Testis (tissue), 2 donors: ENCODE measurements around the gene EMC10.

Experiments used
- POLR2A ChIP-seq: fragments of 450-650 bp; IDR thresholded peaks from one replicate; pipeline ENCODE4 v1.6.1; 2017; ENCODE audit warnings: antibody characterized with exemption, mild to moderate bottlenecking, moderate library complexity
- TF ChIP-seq, protein P1 (sequence below), 3 experiments: fragments of 450-650 bp in 2 of 3; fragments of 200-600 bp in 1 of 3; sonication (generic) in 1 of 3; IDR thresholded peaks; one replicate each; pipeline ENCODE4 v1.5.1; 2016 to 2019; ENCODE audit warnings: antibody characterized with exemption in 3 of 3, mild to moderate bottlenecking in 2 of 3, moderate library complexity in 1 of 3

DNA sequence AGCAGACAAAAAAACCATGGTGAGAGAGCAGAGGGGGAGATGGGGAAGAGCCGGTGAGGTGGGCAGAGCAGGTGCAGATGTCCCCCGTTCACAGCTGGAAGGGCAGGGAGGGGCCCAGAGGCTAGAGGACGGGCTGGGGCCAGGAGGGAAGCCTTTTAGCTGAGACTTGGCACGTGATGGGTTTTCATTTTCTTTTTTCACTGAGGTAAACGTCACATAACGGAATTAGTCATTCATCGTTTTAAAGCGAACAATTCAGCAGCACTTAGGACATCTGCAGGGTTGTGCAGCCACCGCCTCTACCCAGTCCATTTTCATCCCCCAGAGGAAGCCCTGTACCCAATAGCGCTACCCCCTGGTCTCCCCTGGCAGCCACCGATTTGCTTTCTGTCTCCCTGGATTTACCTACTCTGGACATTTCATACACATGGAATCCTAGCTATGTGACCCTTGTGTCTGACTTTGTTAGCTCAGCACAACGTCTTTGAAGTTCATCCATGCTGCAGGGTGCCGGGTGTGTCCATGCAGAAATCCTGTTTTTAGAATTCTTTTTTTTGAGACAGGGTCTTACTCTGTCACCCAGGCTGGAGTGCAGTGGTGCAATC is 16.0 kb upstream of the EMC10 start:
- TF ChIP-seq, protein P1, sequence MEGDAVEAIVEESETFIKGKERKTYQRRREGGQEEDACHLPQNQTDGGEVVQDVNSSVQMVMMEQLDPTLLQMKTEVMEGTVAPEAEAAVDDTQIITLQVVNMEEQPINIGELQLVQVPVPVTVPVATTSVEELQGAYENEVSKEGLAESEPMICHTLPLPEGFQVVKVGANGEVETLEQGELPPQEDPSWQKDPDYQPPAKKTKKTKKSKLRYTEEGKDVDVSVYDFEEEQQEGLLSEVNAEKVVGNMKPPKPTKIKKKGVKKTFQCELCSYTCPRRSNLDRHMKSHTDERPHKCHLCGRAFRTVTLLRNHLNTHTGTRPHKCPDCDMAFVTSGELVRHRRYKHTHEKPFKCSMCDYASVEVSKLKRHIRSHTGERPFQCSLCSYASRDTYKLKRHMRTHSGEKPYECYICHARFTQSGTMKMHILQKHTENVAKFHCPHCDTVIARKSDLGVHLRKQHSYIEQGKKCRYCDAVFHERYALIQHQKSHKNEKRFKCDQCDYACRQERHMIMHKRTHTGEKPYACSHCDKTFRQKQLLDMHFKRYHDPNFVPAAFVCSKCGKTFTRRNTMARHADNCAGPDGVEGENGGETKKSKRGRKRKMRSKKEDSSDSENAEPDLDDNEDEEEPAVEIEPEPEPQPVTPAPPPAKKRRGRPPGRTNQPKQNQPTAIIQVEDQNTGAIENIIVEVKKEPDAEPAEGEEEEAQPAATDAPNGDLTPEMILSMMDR (IDR thresholded peaks at IDR 0.05) = no peak
- no peak for TF ChIP-seq POLR2A
